HG02970 (cell line): ENCODE measurements around the gene PPFIA2.

Experiments
- ATAC-seq: cut with Tn5 transposase; IDR thresholded peaks from one replicate; pipeline ENCODE4 v1.9.1; 2021; ENCODE audit warnings: mild to moderate bottlenecking, moderate library complexity, moderate number of reproducible peaks; ENCODE audit not compliant: unreplicated experiment, low FRiP score

The PPFIA2 gene

GRCh38 chr12:81759190-81760051 lies at the start of gene PPFIA2:
TSS of gene PPFIA2 (minus strand) at chr12:81759350.
- ATAC-seq: no peak

GRCh38 chr12:81800298-81801148 lies 41.4 kb upstream of the PPFIA2 start:
- no peak for ATAC-seq

GRCh38 chr12:81798294-81798693 lies 39.1 kb upstream of the PPFIA2 start:
- no peak for ATAC-seq

GRCh38 chr12:81797100-81797499 lies 38.0 kb upstream of the PPFIA2 start:
- ATAC-seq: no peak

GRCh38 chr12:81792666-81793065 lies 33.5 kb upstream of the PPFIA2 start:
- no peak for ATAC-seq

GRCh38 chr12:81779216-81779615 lies 20.1 kb upstream of the PPFIA2 start:
- no peak for ATAC-seq

- ATAC-seq: no peak
These were observed 19.6 kb upstream of the PPFIA2 start for GRCh38 chr12:81778719-81779118.

GRCh38 chr12:81758421-81759189 lies 545 bp downstream of the PPFIA2 start:
- no peak for ATAC-seq

- no peak for ATAC-seq
These were observed 1.3 kb downstream of the PPFIA2 start for GRCh38 chr12:81757731-81758365.

GRCh38 chr12:81729781-81730180 lies 29.4 kb downstream of the PPFIA2 start:
- ATAC-seq: no peak

- no peak for ATAC-seq
These were observed 31.8 kb downstream of the PPFIA2 start for GRCh38 chr12:81727391-81727790.

GRCh38 chr12:81726634-81727033 lies 32.5 kb downstream of the PPFIA2 start:
- no peak for ATAC-seq

- ATAC-seq: no peak
These were observed 35.8 kb downstream of the PPFIA2 start for GRCh38 chr12:81723361-81723760.

GRCh38 chr12:81722004-81722403 lies 37.1 kb downstream of the PPFIA2 start:
- no peak for ATAC-seq

- no peak for ATAC-seq
These were observed 40.5 kb downstream of the PPFIA2 start for GRCh38 chr12:81718616-81719015.

GRCh38 chr12:81712536-81712935 lies 46.6 kb downstream of the PPFIA2 start:
- ATAC-seq: no peak

GRCh38 chr12:81705586-81705985 lies 53.6 kb downstream of the PPFIA2 start:
- no peak for ATAC-seq

GRCh38 chr12:81699551-81699950 lies 59.6 kb downstream of the PPFIA2 start:
- no peak for ATAC-seq

GRCh38 chr12:81692008-81692407 lies 67.1 kb downstream of the PPFIA2 start:
- ATAC-seq: no peak

- no peak for ATAC-seq
These were observed 75.3 kb downstream of the PPFIA2 start for GRCh38 chr12:81683881-81684280.
